K562 (cell line): Measurements from ENCODE around the gene MBNL2.

Experiments
- ASH1L ChIP-seq: fragments of 450-650 bp; IDR thresholded peaks from 2 replicates; pipeline ENCODE4 v1.6.1; 2018; ENCODE audit warnings: borderline replicate concordance, mild to moderate bottlenecking, low read depth; ENCODE audit not compliant: partially characterized antibody
- EZH2 ChIP-seq: IDR thresholded peaks from 2 replicates; pipeline ENCODE4 v1.6.1; 2012; ENCODE audit warnings: low read depth, mild to moderate bottlenecking, inconsistent platforms, low read length, borderline replicate concordance
- GTF2F1 ChIP-seq: IDR thresholded peaks from 2 replicates; pipeline ENCODE4 v1.6.1; 2011; ENCODE audit warnings: low read depth, low read length, improper control_type of control experiment
- MAFK ChIP-seq: IDR thresholded peaks from 2 replicates; pipeline ENCODE4 v1.6.1; 2011; ENCODE audit warnings: low read length, improper control_type of control experiment
- PHF21A ChIP-seq: fragments of 450-650 bp; IDR thresholded peaks from 2 replicates; pipeline ENCODE4 v1.6.1; 2017; ENCODE audit warnings: low read depth, borderline replicate concordance
- POLR2AphosphoS2 ChIP-seq: IDR thresholded peaks from 2 replicates; pipeline ENCODE4 v1.6.1; 2012; ENCODE audit warnings: low read length, improper control_type of control experiment
- SMC3 ChIP-seq: conservative IDR thresholded peaks from 2 replicates; pipeline ENCODE4 v1.6.1; 2011; ENCODE audit warnings: low read depth, low read length, improper control_type of control experiment; ENCODE audit not compliant: insufficient read depth
- ZFP30 ChIP-seq: fragments of 250-450 bp; sonication (Bioruptor Pico); IDR thresholded peaks from 2 replicates; pipeline ENCODE4 v1.8.0; 2022; ENCODE audit warnings: moderate library complexity, mild to moderate bottlenecking, inconsistent platforms, borderline replicate concordance
- ZNF583 ChIP-seq: fragments of 250-450 bp; sonication (Bioruptor Pico); IDR thresholded peaks from 2 replicates; pipeline ENCODE4 v1.4.0; 2020
- TF ChIP-seq, protein P1 (sequence below), 3 experiments: IDR thresholded peaks in 2 of 3; conservative IDR thresholded peaks in 1 of 3; 2 replicates each; pipeline ENCODE4 v1.5.1; 2011 to 2012; ENCODE audit warnings: low read length in 3 of 3, mild to moderate bottlenecking in 3 of 3, control low read depth in 2 of 3, improper control_type of control experiment in 1 of 3, inconsistent platforms in 1 of 3, low read depth in 1 of 3, mixed read lengths in 1 of 3, moderate library complexity in 1 of 3; ENCODE audit not compliant: insufficient read depth in 2 of 3
- TF ChIP-seq, protein P2 (sequence below): sonication (generic); formaldehyde crosslinking; IDR thresholded peaks from 2 replicates; pipeline ENCODE4 v1.8.1; 2023; ENCODE audit warnings: missing genetic modification reagents, mild to moderate bottlenecking, borderline replicate concordance

GRCh38 chr13:97185291-97185690 is 36.8 kb upstream of the MBNL2 start:
- TF ChIP-seq ASH1L = no peak
- TF ChIP-seq MAFK = no peak
- TF ChIP-seq, protein P1, sequence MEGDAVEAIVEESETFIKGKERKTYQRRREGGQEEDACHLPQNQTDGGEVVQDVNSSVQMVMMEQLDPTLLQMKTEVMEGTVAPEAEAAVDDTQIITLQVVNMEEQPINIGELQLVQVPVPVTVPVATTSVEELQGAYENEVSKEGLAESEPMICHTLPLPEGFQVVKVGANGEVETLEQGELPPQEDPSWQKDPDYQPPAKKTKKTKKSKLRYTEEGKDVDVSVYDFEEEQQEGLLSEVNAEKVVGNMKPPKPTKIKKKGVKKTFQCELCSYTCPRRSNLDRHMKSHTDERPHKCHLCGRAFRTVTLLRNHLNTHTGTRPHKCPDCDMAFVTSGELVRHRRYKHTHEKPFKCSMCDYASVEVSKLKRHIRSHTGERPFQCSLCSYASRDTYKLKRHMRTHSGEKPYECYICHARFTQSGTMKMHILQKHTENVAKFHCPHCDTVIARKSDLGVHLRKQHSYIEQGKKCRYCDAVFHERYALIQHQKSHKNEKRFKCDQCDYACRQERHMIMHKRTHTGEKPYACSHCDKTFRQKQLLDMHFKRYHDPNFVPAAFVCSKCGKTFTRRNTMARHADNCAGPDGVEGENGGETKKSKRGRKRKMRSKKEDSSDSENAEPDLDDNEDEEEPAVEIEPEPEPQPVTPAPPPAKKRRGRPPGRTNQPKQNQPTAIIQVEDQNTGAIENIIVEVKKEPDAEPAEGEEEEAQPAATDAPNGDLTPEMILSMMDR (IDR thresholded peaks at IDR 0.05 in 2 of 3, conservative IDR thresholded peaks at IDR 0.05 in 1 of 3; ENCODE audit: insufficient read depth in 2 of 3, low read depth in 1 of 3, low read length in 3 of 3) = no peak
- no peak for TF ChIP-seq ZFP30 (CRISPR knock-in tag)
- TF ChIP-seq, protein P2, sequence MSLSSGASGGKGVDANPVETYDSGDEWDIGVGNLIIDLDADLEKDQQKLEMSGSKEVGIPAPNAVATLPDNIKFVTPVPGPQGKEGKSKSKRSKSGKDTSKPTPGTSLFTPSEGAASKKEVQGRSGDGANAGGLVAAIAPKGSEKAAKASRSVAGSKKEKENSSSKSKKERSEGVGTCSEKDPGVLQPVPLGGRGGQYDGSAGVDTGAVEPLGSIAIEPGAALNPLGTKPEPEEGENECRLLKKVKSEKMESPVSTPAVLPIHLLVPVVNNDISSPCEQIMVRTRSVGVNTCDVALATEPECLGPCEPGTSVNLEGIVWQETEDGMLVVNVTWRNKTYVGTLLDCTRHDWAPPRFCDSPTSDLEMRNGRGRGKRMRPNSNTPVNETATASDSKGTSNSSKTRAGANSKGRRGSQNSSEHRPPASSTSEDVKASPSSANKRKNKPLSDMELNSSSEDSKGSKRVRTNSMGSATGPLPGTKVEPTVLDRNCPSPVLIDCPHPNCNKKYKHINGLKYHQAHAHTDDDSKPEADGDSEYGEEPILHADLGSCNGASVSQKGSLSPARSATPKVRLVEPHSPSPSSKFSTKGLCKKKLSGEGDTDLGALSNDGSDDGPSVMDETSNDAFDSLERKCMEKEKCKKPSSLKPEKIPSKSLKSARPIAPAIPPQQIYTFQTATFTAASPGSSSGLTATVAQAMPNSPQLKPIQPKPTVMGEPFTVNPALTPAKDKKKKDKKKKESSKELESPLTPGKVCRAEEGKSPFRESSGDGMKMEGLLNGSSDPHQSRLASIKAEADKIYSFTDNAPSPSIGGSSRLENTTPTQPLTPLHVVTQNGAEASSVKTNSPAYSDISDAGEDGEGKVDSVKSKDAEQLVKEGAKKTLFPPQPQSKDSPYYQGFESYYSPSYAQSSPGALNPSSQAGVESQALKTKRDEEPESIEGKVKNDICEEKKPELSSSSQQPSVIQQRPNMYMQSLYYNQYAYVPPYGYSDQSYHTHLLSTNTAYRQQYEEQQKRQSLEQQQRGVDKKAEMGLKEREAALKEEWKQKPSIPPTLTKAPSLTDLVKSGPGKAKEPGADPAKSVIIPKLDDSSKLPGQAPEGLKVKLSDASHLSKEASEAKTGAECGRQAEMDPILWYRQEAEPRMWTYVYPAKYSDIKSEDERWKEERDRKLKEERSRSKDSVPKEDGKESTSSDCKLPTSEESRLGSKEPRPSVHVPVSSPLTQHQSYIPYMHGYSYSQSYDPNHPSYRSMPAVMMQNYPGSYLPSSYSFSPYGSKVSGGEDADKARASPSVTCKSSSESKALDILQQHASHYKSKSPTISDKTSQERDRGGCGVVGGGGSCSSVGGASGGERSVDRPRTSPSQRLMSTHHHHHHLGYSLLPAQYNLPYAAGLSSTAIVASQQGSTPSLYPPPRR (CRISPR knock-in tag) = no peak
- no peak for TF ChIP-seq PHF21A
- TF ChIP-seq GTF2F1 = no peak
- TF ChIP-seq ZNF583 (CRISPR knock-in tag) = no peak
- TF ChIP-seq SMC3 = no peak
- TF ChIP-seq EZH2 = no peak
- no peak for TF ChIP-seq POLR2AphosphoS2
